Effector memory CD8-positive, alpha-beta T cell (primary cell): ENCODE measurements around the gene SOCS7.
A peak's percentile ranks its signal among the peaks of the same experiment; 100 is the strongest.

Experiments used
- ATAC-seq: fragments of 150-1000 bp; cut with Tn5 transposase; replicated peaks from 2 replicates; pipeline ENCODE4 v1.10.0; 2021; ENCODE audit warnings: mild to moderate bottlenecking, moderate library complexity
- DNase-seq, 3 experiments: peaks; one replicate each; pipeline ENCODE4 v3.0.0; 2021
- H3K27ac Mint-ChIP-seq, 2 donors: one replicate each; pipeline ENCODE4 v1.8.0; 2022; ENCODE audit warnings: mild to moderate bottlenecking in 2 of 2, mixed read lengths in 2 of 2, moderate library complexity in 2 of 2
- H3K27me3 Mint-ChIP-seq, 2 donors: one replicate each; pipeline ENCODE4 v1.8.0; 2022; ENCODE audit warnings: mixed read lengths in 2 of 2
- H3K36me3 Mint-ChIP-seq: one replicate; pipeline ENCODE4 v1.8.0; 2022; ENCODE audit warnings: mild to moderate bottlenecking, moderate library complexity, mixed read lengths; ENCODE audit not compliant: insufficient read depth
- H3K4me1 Mint-ChIP-seq, 2 donors: one replicate each; pipeline ENCODE4 v1.8.0; 2022; ENCODE audit warnings: low read depth in 2 of 2, mixed read lengths in 2 of 2
- H3K4me3 Mint-ChIP-seq, 2 donors: one replicate each; pipeline ENCODE4 v1.8.0; 2022; ENCODE audit warnings: mild to moderate bottlenecking in 2 of 2, mixed read lengths in 2 of 2, moderate library complexity in 2 of 2
- H3K9me3 Mint-ChIP-seq, 2 donors: one replicate each; pipeline ENCODE4 v1.8.0; 2022; ENCODE audit warnings: mixed read lengths in 2 of 2

The SOCS7 gene

GRCh38 chr17:38329808-38330730, 21.6 kb upstream of the SOCS7 start:
- H3K4me3 Mint-ChIP-seq, result no peak overlapping the region
- H3K4me1 Mint-ChIP-seq, result no peaks in the 10 kb centered on the region
- H3K9me3 Mint-ChIP-seq, result no peaks in the 10 kb centered on the region
- ATAC-seq, result no peak
- no peaks in the 10 kb centered on the region for H3K36me3 Mint-ChIP-seq
- peaks cover 41 to 77% of the 10 kb centered on the region in 2 donors for H3K27me3 Mint-ChIP-seq
- DNase-seq, result no peak
- no peak overlapping the region for H3K27ac Mint-ChIP-seq

GRCh38 chr17:38330941-38331411, 20.7 kb upstream of the SOCS7 start:
- H3K9me3 Mint-ChIP-seq, result no peaks in the 10 kb centered on the region

GRCh38 chr17:38332735-38333134, 18.9 kb upstream of the SOCS7 start:
- Mint-ChIP-seq H3K4me3 (no peak overlapping the region), H3K36me3 (no peaks in the 10 kb centered on the region), H3K4me1 (no peaks in the 10 kb centered on the region), H3K27ac (no peak overlapping the region), H3K27me3 (peaks cover 46 to 84% of the 10 kb centered on the region in 2 donors), H3K9me3 (no peaks in the 10 kb centered on the region)
- no peak for ATAC-seq
- no peak for DNase-seq

More at GRCh38 chr17:38330941-38331411, 20.7 kb upstream of the SOCS7 start:
- DNase-seq, result no peak
- H3K27me3 Mint-ChIP-seq, result peaks cover 41 to 77% of the 10 kb centered on the region in 2 donors
- H3K27ac Mint-ChIP-seq, result no peak overlapping the region
- no peaks in the 10 kb centered on the region for H3K4me1 Mint-ChIP-seq
- H3K4me3 Mint-ChIP-seq, result no peak overlapping the region
- no peaks in the 10 kb centered on the region for H3K36me3 Mint-ChIP-seq
- ATAC-seq, result no peak

DNA sequence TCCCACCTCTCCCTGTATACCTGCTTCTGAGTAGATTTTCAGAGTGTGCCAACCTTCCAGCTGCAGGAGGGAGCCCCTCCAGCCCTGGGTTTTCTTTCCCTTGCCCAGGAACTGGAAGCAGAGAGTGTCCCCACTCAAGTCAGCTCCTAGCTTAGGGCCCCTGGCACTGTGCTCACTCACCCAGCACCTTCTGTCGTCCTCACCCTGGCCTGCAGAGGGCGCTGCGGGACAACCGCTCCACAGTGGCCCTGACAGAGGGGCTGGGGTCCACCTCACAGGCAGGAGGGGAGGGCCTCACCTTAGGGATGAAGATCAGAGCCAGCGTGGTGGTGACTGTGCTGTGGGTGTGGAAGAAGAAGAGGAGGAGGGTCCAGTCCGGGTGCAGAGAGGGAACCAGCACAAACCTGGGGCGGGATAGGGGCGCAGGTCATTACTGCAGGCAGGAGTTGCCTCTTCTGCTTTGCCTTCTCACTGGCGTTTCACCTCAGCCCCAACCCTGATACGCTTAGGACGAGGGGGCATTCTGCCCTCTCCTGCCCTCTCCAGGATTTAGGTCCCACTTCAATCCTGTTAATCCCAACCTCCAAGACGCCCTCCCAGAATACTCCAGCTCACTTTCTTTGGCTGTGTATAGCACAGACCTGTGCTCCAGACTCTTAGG, 17.9 kb upstream of the SOCS7 start:
- peaks cover 44 to 78% of the 10 kb centered on the region in 2 donors for H3K27me3 Mint-ChIP-seq
- DNase-seq, result peak; percentile 23 to 32 (median 26)
- H3K4me1 Mint-ChIP-seq, result no peaks in the 10 kb centered on the region
- ATAC-seq, result peak; percentile 54
- H3K36me3 Mint-ChIP-seq, result no peaks in the 10 kb centered on the region
- H3K4me3 Mint-ChIP-seq, result no peak overlapping the region
- no peaks in the 10 kb centered on the region for H3K9me3 Mint-ChIP-seq
- no peak overlapping the region for H3K27ac Mint-ChIP-seq

GRCh38 chr17:38334480-38335364, 16.9 kb upstream of the SOCS7 start:
- DNase-seq (no peak), ATAC-seq (no peak)
- Mint-ChIP-seq H3K4me1 (no peaks in the 10 kb centered on the region), H3K4me3 (no peak overlapping the region), H3K36me3 (no peaks in the 10 kb centered on the region), H3K27me3 (peaks cover 38 to 69% of the 10 kb centered on the region in 2 donors), H3K27ac (no peak overlapping the region), H3K9me3 (no peaks in the 10 kb centered on the region)

DNA sequence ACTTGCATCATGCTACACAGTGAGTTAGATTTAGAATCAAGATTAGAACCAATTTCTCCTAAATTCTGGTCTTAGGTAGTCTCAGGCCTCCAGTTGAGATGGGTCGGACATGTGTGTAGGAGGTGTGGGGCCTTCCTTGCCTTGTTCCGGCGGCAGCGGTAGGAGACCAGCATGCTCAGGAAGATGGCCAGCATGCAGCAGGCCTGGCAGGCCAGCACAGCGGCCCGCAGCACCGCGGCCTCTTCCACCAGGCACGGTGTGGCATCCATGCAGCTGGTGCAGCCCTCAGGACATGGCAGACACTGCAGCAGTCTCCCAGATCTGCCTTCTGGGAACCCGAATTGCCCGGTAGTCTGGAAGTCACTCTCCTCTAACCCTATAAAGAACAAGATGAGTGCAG, 14.8 kb upstream of the SOCS7 start:
- H3K27me3 Mint-ChIP-seq, result peaks cover 25 to 58% of the 10 kb centered on the region in 2 donors
- ATAC-seq (no peak), DNase-seq (no peak)
- H3K9me3 Mint-ChIP-seq, result no peaks in the 10 kb centered on the region
- no peak overlapping the region for H3K4me3 Mint-ChIP-seq
- H3K36me3 Mint-ChIP-seq, result no peaks in the 10 kb centered on the region
- H3K27ac Mint-ChIP-seq, result peak overlapping the region in 1 of 2 donors; percentile 22
- no peaks in the 10 kb centered on the region for H3K4me1 Mint-ChIP-seq

GRCh38 chr17:38338053-38338452, 13.6 kb upstream of the SOCS7 start:
- Mint-ChIP-seq H3K36me3 (no peaks in the 10 kb centered on the region), H3K4me3 (no peak overlapping the region), H3K27me3 (peaks cover 26 to 58% of the 10 kb centered on the region in 2 donors), H3K9me3 (no peaks in the 10 kb centered on the region), H3K27ac (no peak overlapping the region), H3K4me1 (no peaks in the 10 kb centered on the region)
- ATAC-seq, result no peak
- no peak for DNase-seq

DNA sequence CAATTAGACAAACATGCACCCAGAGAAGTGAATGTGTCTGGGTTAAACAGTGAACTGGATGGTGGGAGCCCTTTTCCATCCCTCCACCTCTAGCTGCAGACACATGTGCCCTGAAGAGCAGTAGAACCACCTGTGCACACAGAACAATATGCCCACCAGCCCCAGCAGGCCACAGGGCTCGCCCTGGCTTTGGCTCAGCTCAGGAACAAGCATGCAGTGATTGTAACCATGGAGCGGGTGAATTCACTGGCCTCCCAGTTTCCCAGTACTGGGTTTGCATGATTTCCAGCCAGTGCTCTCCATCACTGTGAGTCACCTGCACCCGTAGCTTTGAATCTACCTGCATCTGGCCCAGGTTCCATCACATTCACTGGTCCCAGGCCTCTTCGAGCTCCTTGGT, 13.1 kb upstream of the SOCS7 start:
- Mint-ChIP-seq H3K27me3 (peaks cover 22 to 58% of the 10 kb centered on the region in 2 donors), H3K9me3 (no peaks in the 10 kb centered on the region), H3K36me3 (no peaks in the 10 kb centered on the region), H3K4me3 (no peak overlapping the region), H3K4me1 (no peaks in the 10 kb centered on the region), H3K27ac (no peak overlapping the region)
- ATAC-seq, result no peak
- no peak for DNase-seq

DNA sequence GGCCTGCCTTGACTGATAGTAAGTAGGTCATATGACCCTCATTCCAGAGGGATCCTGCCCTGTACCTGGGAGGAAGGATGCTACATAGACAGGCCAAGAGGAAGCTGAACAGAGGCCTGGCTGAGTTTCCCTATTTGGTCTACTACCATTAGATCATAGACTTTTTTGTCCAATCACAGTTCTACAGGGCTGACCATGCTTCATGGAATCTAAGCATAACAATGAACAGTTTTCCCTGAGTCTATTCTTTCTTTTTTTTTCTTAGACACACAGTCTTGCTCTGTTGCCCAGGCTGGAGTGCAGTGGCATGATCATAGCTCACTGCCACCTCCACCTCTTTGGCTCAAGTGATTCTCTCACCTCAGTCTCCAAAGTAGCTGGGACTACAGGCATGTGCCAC, 11.8 kb upstream of the SOCS7 start:
- ATAC-seq (no peak), DNase-seq (no peak)
- H3K27me3 Mint-ChIP-seq, result peaks cover 28 to 60% of the 10 kb centered on the region in 2 donors
- H3K4me1 Mint-ChIP-seq, result no peaks in the 10 kb centered on the region
- no peak overlapping the region for H3K4me3 Mint-ChIP-seq
- no peaks in the 10 kb centered on the region for H3K9me3 Mint-ChIP-seq
- H3K27ac Mint-ChIP-seq, result no peak overlapping the region
- H3K36me3 Mint-ChIP-seq, result no peaks in the 10 kb centered on the region

GRCh38 chr17:38341035-38341721, 10.5 kb upstream of the SOCS7 start:
- DNase-seq (no peak), ATAC-seq (no peak)
- Mint-ChIP-seq H3K36me3 (no peaks in the 10 kb centered on the region), H3K4me3 (no peak overlapping the region), H3K27ac (no peak overlapping the region), H3K27me3 (peaks cover 28 to 65% of the 10 kb centered on the region in 2 donors), H3K9me3 (no peaks in the 10 kb centered on the region), H3K4me1 (no peaks in the 10 kb centered on the region)

GRCh38 chr17:38342886-38343607, 8.6 kb upstream of the SOCS7 start:
- no peak overlapping the region for H3K27ac Mint-ChIP-seq
- H3K4me3 Mint-ChIP-seq, result no peak overlapping the region
- ATAC-seq, result no peak
- H3K4me1 Mint-ChIP-seq, result no peaks in the 10 kb centered on the region
- no peaks in the 10 kb centered on the region for H3K9me3 Mint-ChIP-seq
- no peaks in the 10 kb centered on the region for H3K36me3 Mint-ChIP-seq
- peaks cover 23 to 46% of the 10 kb centered on the region in 2 donors for H3K27me3 Mint-ChIP-seq
- no peak for DNase-seq
